ENCODE data around the gene CAMTA1. TPM values are rescaled to one million over a fixed set of nuclear protein-coding genes. Genes with fewer than 3 reads are reported as not detected.

CAMTA1 gene
- total and polyA plus RNA-seq, 12 donors, result 123 to 265 (median 142) TPM

- TF ChIP-seq, protein P1, sequence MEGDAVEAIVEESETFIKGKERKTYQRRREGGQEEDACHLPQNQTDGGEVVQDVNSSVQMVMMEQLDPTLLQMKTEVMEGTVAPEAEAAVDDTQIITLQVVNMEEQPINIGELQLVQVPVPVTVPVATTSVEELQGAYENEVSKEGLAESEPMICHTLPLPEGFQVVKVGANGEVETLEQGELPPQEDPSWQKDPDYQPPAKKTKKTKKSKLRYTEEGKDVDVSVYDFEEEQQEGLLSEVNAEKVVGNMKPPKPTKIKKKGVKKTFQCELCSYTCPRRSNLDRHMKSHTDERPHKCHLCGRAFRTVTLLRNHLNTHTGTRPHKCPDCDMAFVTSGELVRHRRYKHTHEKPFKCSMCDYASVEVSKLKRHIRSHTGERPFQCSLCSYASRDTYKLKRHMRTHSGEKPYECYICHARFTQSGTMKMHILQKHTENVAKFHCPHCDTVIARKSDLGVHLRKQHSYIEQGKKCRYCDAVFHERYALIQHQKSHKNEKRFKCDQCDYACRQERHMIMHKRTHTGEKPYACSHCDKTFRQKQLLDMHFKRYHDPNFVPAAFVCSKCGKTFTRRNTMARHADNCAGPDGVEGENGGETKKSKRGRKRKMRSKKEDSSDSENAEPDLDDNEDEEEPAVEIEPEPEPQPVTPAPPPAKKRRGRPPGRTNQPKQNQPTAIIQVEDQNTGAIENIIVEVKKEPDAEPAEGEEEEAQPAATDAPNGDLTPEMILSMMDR (IDR thresholded peaks at IDR 0.05), result no peak
- Histone ChIP-seq H3K36me3 (no peaks in the 10 kb centered on the region), H3K4me3 (no peak overlapping the region), H3K9me3 (no peaks in the 10 kb centered on the region), H3K27me3 (no peaks in the 10 kb centered on the region), H3K4me1 (peaks cover 0 to 31% (median 12%) of the 10 kb centered on the region in 9 donors), H3K27ac (peak overlapping the region in 8 of 10 donors; percentile 29 to 74 (median 58))
- intact Hi-C loops (cut with DNase I), result no loop called here
- WGBS, 2 donors, result 87 to 91% methylated on average over 8 of the region's 8 CpGs
- DNase-seq, result no peak
- peak in 2 of 8 donors; percentile 6 to 29 for ATAC-seq
Measured at GRCh38 chr1:7518411-7518810, 733.2 kb downstream of the CAMTA1 start.

DNA sequence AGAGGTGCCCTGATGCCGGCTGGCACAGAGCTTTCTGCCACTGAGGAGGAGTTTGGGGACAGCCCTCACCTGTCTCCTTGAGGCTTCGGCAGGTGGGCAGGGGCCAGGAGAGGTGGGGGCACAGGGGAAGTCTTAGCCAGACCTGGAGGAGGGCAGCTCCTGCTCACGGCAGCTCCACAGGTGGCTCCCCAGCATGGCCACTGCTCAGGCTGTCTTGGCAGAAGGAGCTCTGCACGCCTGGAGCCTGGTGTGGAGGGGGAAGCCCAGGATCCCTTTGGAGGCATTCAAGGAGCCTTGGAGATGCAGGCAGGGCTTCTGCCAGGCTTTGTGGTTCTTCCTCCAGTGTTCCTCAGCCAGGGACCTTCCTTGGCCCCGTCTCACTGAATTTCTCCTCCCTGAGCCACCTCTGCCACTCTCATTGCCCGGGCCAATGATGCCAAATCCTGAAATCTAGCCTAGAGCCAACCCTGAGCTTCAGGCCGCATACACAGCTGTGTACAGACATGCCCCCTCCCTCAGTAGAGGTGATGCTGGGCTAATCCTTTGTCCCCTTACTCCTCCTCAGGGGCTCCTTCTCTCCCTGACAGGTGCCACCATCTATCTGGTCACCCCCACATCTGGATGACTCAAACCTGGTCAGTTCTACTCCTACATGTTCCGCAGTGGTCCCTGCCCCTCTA lies 734.1 kb downstream of the CAMTA1 start:
- intact Hi-C loops (cut with DNase I), result no loop called here
- WGBS, 2 donors, result 92 to 96% methylated on average over 8 of the region's 8 CpGs
- TF ChIP-seq, protein P1 (IDR thresholded peaks at IDR 0.05), result no peak
- Histone ChIP-seq H3K27me3 (no peaks in the 10 kb centered on the region), H3K36me3 (no peaks in the 10 kb centered on the region), H3K27ac (no peak overlapping the region), H3K9me3 (no peaks in the 10 kb centered on the region), H3K4me1 (peaks cover 0 to 31% (median 12%) of the 10 kb centered on the region in 9 donors), H3K4me3 (no peak overlapping the region)
- DNase-seq, result no peak
- ATAC-seq, result no peak

DNA sequence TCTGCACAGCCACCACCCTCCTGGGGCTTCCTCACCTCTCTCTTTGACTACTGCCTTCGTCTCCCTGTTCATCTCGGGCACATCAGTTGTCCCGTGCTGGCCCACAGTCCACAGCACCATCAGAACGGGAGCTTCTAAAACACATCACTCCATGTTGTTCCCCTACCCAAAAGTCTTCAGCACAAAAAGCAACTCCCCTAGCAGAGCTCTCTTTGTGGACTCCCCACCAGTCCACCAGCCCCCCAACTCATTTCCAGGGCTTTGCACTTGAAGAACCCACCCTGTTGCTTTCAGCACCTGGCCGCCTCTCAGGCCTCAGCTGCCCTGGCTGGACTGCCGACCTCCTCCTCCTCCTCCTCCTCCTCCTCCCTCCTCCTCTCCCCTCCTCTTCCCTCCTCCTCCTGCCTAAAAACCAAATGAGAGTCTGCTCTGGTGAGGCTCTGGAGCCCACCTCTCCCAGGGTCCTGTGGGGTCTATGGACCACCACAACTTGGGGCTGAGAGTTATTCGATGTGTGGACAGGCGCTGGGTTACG lies 734.7 kb downstream of the CAMTA1 start:
- Histone ChIP-seq H3K36me3 (no peaks in the 10 kb centered on the region), H3K27ac (no peak overlapping the region), H3K27me3 (no peaks in the 10 kb centered on the region), H3K9me3 (no peaks in the 10 kb centered on the region), H3K4me1 (peaks cover 0 to 31% (median 12%) of the 10 kb centered on the region in 9 donors), H3K4me3 (no peak overlapping the region)
- WGBS, 2 donors, result 86% methylated on average over 9 of the region's 9 CpGs
- DNase-seq, result no peak
- no peak for ATAC-seq
- intact Hi-C loops (cut with DNase I), result no loop called here
- TF ChIP-seq, protein P1 (IDR thresholded peaks at IDR 0.05), result no peak

DNA sequence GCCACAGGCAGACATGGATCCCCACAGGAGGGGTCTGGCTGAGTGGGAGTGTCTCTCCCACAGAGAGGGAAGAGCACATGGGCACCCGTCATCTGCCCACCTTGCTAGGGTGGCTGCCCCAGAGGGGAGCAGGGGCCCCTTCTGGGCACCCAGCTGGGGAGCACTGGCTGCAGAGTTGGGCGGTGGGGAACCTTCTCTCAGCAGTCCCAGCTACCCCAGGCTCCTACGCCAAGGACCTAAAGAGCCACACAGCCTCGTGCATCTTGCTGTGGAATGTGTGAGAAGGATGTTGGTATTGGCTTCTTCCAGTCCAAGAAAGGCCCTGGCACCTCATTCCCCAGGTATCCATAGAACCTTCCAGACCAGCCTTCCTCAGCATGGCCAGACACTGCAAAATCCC lies 735.2 kb downstream of the CAMTA1 start:
- 81 to 88% methylated on average over 4 of the region's 4 CpGs for WGBS, 2 donors
- Histone ChIP-seq H3K9me3 (no peaks in the 10 kb centered on the region), H3K4me3 (no peak overlapping the region), H3K27me3 (no peaks in the 10 kb centered on the region), H3K36me3 (no peaks in the 10 kb centered on the region), H3K27ac (no peak overlapping the region), H3K4me1 (peaks cover 0 to 31% (median 12%) of the 10 kb centered on the region in 9 donors)
- TF ChIP-seq, protein P1 (IDR thresholded peaks at IDR 0.05), result no peak
- ATAC-seq (no peak), DNase-seq (no peak)
- intact Hi-C loops (cut with DNase I), result no loop called here
